ENCODE results near the gene YAP1. TPM values are rescaled to one million over a fixed set of nuclear protein-coding genes. Genes with fewer than 3 reads are reported as not detected.

YAP1 gene
- polyA plus RNA-seq, 3 donors: not detected

- Histone ChIP-seq H3K79me2 (ENCODE audit: insufficient read depth, low read length) (no peaks in the 10 kb centered on the region), H3K4me2 (replicated peaks; ENCODE audit: extremely low read depth, low read length, poor library complexity, severe bottlenecking) (no peak overlapping the region), H3K4me3 (replicated peaks in 1 of 3; ENCODE audit: low read depth in 2 of 3, low read length in 3 of 3) (no peak overlapping the region), H3K27me3 (ENCODE audit: control insufficient read depth in 2 of 2, insufficient read depth in 2 of 2, low read length in 2 of 2) (peaks cover 5% of the 10 kb centered on the region in 2 donors), H3K4me1 (ENCODE audit: control insufficient read depth in 1 of 2, insufficient read depth in 2 of 2, low read length in 2 of 2) (no peaks in the 10 kb centered on the region), H3K9me3 (replicated peaks in 1 of 2; ENCODE audit: control insufficient read depth in 1 of 2, insufficient read depth in 1 of 2, low read length in 2 of 2) (no peaks in the 10 kb centered on the region), H4K20me1 (ENCODE audit: insufficient read depth, low read length) (no peaks in the 10 kb centered on the region), H3K9ac (ENCODE audit: insufficient read depth, low read length, poor library complexity, severe bottlenecking) (no peak overlapping the region), H3K27ac (ENCODE audit: low read depth in 1 of 2, low read length in 2 of 2) (no peak overlapping the region), H2AFZ (ENCODE audit: insufficient read depth, low read depth, low read length, poor library complexity, severe bottlenecking) (no peak overlapping the region), H3K36me3 (replicated peaks in 1 of 2; ENCODE audit: control insufficient read depth in 1 of 2, insufficient read depth in 2 of 2, low read length in 2 of 2) (no peaks in the 10 kb centered on the region)
- Mint-ChIP-seq H3K4me3 (no peak overlapping the region), H3K4me1 (no peaks in the 10 kb centered on the region), H3K27me3 (ENCODE audit: low read depth in 3 of 3) (peaks cover 1 to 5% (median 4%) of the 10 kb centered on the region in 3 donors), H3K27ac (no peak overlapping the region), H3K9me3 (peaks cover 0 to 2% (median 0%) of the 10 kb centered on the region in 7 donors), H3K36me3 (no peaks in the 10 kb centered on the region)
- no peak for DNase-seq
- intact Hi-C loops (cut with micrococcal nuclease): no loop called here
- WGBS (ENCODE audit: insufficient coverage): 74% methylated on average over 4 of the region's 6 CpGs
- no peak for TF ChIP-seq CTCF (IDR thresholded peaks at IDR 0.05)
Observed at GRCh38 chr11:102151784-102152525, 41.7 kb downstream of the YAP1 start.

GRCh38 chr11:102153082-102153481, 42.8 kb downstream of the YAP1 start:
- no peak overlapping the region for H3K27ac ChIP-seq (ENCODE audit: low read depth in 1 of 2, low read length in 2 of 2)
- peaks cover 2% of the 10 kb centered on the region in 2 donors for H3K27me3 ChIP-seq (ENCODE audit: control insufficient read depth in 2 of 2, insufficient read depth in 2 of 2, low read length in 2 of 2)
- no peaks in the 10 kb centered on the region for H3K36me3 ChIP-seq (replicated peaks in 1 of 2; ENCODE audit: control insufficient read depth in 1 of 2, insufficient read depth in 2 of 2, low read length in 2 of 2)
- intact Hi-C loops (cut with micrococcal nuclease): no loop called here
- Mint-ChIP-seq H3K9me3 (peaks cover 0 to 2% (median 0%) of the 10 kb centered on the region in 7 donors), H3K4me3 (no peak overlapping the region), H3K27ac (no peak overlapping the region), H3K4me1 (no peaks in the 10 kb centered on the region), H3K27me3 (ENCODE audit: low read depth in 3 of 3) (peaks cover 1 to 5% (median 5%) of the 10 kb centered on the region in 3 donors), H3K36me3 (no peaks in the 10 kb centered on the region)
- no peaks in the 10 kb centered on the region for H4K20me1 ChIP-seq (ENCODE audit: insufficient read depth, low read length)
- H3K79me2 ChIP-seq (ENCODE audit: insufficient read depth, low read length): no peaks in the 10 kb centered on the region
- no peaks in the 10 kb centered on the region for H3K4me1 ChIP-seq (ENCODE audit: control insufficient read depth in 1 of 2, insufficient read depth in 2 of 2, low read length in 2 of 2)
- no peak overlapping the region for H3K9ac ChIP-seq (ENCODE audit: insufficient read depth, low read length, poor library complexity, severe bottlenecking)
- no peak overlapping the region for H3K4me2 ChIP-seq (replicated peaks; ENCODE audit: extremely low read depth, low read length, poor library complexity, severe bottlenecking)
- no peaks in the 10 kb centered on the region for H3K9me3 ChIP-seq (replicated peaks in 1 of 2; ENCODE audit: control insufficient read depth in 1 of 2, insufficient read depth in 1 of 2, low read length in 2 of 2)
- no peak for DNase-seq
- no peak for TF ChIP-seq CTCF (IDR thresholded peaks at IDR 0.05)
- no peak overlapping the region for H2AFZ ChIP-seq (ENCODE audit: insufficient read depth, low read depth, low read length, poor library complexity, severe bottlenecking)
- WGBS (ENCODE audit: insufficient coverage): no CpG with 5 or more reads among the region's 1 CpG
- no peak overlapping the region for H3K4me3 ChIP-seq (replicated peaks in 1 of 3; ENCODE audit: low read depth in 2 of 3, low read length in 3 of 3)

Data from CD14-positive monocyte (primary cell).